Measurements from ENCODE around the gene APBB2.

GRCh38 chr4:41039317-41039716 lies 175.0 kb downstream of the APBB2 start:
- TF ChIP-seq CTCF (IDR thresholded peaks at IDR 0.05) (no peak), EZH2 (IDR thresholded peaks at IDR 0.05; ENCODE audit: borderline replicate concordance, insufficient read depth, low read depth, low read length, poor library complexity, severe bottlenecking) (no peak)
